GF-D8 (cell line): ENCODE results near the gene KMT2D.
A peak's percentile ranks its signal among the peaks of the same experiment; 100 is the strongest.
"Not testable (repeated sequence)": the region's sequence is repeated elsewhere in the genome, so short reads cannot be mapped to it uniquely, and the experiment has no call there.

Source experiments
- DNase-seq: peaks from one replicate; lab custom pipeline; 2025; lab: John Stamatoyannopoulos, UW

The KMT2D gene

DNA sequence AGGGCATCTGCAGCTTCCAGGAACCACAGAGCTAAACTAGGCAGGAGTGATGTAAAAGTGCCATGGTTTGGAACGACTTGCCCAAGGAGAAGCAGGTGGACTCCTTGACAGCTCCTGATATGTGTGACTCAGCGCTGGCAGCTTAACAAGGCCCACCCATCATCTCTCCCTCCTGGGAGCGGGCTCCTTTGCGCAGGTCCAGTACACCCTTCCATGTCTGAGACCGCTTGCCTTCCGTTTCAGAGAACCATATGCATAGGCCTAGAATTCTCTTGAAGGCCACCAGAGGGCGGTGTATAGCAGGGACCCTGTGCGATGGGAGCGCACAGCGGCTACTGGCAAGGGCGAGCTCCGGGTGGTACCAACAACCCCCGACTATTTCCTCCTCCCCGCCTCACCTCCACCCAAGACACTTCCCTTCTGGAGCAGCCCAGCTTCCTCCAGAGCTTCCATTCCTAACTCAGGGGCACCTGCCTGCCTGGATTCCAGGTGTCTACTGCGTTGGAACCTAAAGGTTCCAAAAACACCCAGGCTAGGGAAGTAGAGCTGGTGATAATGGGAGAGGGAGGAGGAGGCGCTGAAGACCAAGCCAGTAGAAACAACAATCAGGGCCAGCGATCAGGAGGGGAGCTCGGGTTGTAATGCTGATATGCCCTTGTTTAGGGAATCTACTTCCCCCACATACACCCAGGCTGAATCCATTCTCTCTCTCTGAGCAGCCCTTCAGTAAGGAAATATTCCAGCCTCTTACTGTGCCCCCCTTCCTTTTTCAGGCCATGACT lies 27.7 kb upstream of the KMT2D start:
- DNase-seq = peak; percentile 47

DNA sequence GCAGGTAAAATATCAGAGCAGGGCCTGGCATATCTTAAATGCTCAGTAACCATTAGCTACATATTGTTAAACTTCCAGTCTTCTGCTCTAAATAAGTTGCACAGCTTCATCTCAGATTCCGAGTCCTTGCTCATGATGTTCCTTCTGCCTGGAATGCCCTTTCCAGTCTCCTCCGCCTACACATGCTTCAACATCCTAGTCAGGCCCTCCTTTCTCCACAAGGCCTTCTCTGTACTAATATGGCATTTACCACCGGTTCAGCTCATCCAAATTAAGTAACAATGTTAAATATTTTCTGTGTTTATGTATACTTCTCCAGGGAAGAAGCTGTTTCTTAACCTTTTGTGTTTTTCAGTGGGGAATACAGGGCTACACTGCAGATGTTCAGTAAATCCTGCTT lies 25.5 kb upstream of the KMT2D start:
- no peak for DNase-seq

DNA sequence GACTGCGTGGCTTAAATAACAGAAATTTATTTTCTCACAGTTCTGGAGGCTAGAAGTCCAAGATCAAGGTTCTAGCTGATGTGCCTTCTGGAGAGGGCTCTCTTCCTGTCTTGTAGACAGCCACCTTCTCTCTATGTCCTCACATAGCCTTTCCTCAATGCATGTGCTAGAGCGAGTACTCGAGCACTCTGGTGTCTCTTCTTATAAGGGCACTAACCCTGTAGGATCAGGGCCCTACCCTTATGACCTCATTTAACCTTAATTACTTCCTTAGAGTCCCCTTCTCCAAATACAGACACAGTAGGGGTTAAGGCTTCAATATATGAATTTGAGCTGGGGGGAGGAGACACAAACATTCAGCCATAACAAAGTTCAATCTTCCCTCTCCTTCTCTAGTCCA lies 23.8 kb upstream of the KMT2D start:
- no peak for DNase-seq

DNA sequence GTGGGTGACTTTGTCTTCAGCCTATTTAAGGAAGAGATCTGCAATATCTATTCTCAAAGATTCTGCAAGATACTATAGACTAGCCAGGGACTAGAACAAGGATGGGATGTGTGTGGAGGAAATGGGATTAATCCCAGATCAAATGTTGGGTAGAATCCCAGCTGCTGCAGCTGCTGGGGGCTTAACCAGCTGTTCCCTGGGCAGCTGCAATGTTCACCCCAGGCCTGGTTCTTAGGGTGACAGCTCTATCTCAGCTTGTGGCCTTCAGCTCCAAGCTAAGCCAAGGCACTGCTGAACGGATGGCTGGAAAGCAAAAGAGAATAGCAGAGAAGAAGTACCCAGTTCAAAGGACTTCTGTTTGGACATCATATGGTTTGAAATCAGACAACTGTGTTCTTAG lies 19.2 kb upstream of the KMT2D start:
- no peak for DNase-seq

DNA sequence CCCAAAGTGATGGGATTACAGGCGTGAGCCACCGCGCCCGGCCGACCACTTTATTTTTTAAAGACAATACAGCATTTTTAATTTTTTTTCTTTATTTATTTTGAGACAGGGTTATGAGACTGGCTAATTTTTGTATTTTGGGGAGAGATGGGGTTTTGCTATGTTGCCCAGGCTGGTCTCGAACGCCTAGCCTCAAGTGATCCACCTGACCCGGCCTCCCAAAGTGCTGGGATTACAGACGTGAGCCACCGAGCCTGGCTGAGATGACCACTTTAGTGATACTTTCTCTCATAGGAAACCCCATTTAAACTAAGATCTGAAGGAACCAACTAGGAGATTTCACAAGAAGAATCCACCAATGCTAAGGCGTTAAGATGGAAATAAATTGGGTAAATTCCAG lies 10.4 kb upstream of the KMT2D start:
- DNase-seq = no peak

DNA sequence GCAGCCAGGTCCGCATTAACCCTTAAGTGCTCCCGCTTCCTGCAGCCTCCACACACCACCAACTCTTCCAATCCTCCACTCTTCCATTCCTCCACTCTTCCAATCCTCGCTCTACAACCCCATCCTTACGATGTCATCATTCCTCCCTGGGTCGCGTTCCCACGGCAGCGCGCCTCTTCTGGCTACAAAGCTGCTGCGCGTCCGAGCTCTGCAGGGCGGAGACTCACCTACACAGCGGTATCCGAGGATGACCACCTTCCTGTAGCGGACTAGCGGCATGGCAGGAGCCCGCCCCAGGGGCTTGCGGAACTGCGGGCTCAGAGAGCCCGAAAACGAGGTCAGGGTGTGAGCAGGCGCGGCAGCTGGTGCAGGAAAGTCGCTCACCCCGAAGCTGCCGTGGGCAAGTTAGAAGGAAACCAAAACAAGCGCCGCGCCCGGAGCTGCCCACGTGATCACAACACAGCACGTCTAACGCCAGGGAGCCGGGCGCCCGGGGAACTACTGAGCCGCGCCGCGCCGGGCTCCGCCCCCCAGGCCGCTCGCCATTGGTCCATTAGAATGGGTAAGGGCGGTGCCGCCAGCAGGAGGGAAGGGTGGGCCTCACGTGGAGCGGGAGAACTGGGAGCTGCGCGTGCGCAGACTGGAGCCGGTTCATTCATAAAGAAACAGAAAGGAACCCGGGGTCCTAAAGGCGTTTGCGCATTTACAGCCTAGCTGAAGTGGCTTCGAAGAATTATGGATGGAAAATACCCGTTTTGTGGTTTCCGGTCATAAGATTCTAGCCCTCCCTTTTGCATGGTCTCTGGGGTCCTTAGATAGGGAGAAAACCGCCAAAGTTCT lies 9.1 kb upstream of the KMT2D start, which contains the start of gene RHEBL1:
RHEBL1 (minus strand) TSS at position 473 of the 840 bp plus-strand sequence; CDS start at position 279, 194 bp downstream.
- DNase-seq = peak; percentile 90

- no peak for DNase-seq
Measured at GRCh38 chr12:49068879-49069506, 8.4 kb upstream of the KMT2D start.

DNA sequence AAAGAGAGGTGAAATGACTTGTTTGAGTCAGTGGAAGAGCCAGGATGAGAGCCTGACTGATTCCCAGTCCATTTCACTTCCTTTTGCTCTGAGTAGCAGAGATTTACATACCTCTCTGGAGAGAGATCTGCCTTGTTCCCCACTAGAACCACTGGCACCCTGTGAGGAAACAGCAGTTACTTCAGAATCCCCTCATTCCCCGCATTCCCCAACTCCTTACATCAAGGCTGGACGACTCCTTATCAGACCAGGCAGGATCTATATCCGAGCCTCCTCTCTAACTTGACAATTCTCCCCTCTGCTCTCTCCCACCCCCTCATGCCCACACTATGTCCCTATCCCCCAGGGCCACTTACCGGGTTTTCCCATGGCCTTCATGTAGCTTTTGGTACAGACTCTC lies 5.5 kb upstream of the KMT2D start:
- no peak for DNase-seq

DNA sequence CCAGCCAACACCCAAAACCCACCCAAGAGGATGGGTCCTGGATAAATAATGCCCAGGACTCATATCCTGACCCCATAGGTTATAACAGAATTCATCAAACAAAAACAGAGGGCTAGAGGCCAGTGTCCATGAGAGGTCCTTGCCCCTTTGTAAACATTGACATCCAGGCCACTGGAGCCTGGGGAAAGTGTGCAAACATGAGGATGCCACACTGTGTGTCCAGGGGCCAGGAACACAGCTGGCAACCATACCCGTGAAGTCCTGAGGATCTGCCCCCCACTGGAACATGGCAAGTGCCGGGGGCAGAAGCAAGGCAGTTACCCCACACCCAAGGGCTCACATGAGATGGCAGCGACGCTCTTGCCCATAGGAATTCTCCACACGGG lies 4.2 kb upstream of the KMT2D start:
- DNase-seq = no peak

DNA sequence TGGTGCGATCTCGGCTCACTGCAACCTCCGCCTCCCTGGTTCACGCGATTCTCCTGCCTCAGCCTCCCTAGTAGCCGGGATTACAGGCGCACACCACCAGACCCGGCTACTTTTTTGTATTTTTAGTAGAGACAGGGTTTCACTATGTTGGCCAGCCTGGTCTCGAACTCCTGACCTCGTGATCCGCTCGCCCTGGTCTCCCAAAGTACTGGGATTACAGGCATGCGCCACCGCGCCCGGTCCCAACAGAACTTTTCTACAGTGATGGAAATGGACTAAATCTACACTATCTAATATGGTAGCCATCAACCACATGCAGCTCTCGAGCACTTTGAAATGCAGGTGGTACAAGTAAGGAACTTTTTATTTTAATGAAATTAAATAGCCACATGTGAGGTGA lies 1.3 kb upstream of the KMT2D start:
- DNase-seq = not testable (repeated sequence)

DNA sequence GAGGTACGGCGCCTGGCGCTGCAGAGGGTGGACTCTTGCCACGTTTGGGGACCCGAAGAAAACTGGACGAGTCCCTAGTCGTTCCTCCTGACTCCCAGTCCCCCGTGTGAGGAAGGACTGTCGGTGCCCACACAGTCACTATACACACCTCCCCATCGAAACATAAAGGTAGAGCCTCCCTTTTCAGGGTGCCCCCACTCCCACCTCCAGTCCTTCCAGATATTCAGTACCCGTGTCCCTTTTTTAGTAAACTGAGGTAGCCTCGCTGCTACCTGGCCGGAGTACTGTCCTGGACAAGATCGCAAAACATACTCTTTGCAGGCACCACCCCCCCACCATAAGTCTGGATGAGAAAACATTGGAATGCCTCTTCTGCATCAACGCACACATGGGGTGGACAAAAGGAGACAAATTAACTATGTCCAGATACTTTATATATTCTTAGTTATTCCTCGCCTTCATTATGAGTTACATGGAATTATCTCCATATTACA lies 610 bp upstream of the KMT2D start:
- no peak for DNase-seq

GRCh38 chr12:49059299-49060171 lies 1.1 kb downstream of the KMT2D start:
- no peak for DNase-seq

- DNase-seq = no peak
Measured at GRCh38 chr12:49059045-49059298, 1.6 kb downstream of the KMT2D start.

GRCh38 chr12:49058366-49059044 lies 2.1 kb downstream of the KMT2D start:
- no peak for DNase-seq

DNA sequence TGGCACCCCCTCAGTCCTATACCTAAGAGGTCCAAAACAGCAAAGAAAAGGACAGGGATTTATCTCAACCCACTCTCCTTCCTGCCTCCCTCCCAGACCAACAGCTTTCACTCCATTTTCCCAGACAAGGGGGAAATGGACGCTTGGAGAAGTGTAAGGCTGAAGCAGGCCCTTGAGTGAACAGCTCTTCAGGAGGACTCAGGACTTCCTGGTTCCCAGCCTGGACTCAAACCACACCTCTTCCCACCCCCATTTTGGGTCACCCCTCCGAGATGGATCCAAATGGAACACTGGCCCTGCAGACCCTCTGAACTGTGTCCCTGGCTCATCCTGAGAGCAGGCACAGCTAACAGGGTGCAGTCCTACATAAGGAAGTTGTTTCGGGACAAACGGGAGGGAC lies 2.7 kb downstream of the KMT2D start:
- peak; percentile 3 for DNase-seq

DNA sequence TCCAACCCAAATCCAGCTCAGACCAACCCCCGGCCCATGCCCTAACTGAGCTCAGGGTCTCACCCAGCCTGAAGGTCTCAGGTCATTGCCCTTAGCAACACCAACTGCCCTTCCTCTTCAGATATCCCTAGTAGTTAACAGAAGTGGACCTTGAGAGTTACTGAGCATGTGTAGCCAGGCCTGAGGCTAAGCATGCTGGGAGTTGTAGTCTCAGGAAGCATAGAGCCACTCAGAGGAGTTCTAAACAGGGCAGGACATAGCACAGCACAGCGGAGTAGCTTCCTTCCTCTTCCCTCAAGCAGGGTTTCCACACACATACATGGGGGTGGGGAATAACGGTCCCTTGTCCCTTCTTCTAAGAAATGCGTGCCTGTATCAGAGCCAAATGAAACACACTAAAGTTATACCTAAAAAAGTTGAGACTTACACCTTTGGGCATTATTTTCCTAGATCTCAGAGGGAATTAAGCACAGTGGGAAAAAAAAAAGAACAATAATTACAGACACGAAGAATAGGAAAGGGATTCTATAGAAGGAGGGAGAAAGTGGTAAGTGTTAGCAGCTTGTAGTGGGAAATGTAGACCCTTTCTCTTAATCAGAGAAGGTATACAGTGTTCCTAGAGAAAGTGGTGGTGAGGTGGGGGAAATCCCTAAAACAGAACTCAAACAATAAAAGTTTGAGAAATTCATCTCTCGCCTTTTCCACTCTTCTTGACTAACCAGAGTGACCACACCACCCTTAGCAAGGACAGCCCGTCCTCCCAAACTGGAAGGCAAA lies 4.4 kb downstream of the KMT2D start:
- DNase-seq = peak; percentile 94

DNA sequence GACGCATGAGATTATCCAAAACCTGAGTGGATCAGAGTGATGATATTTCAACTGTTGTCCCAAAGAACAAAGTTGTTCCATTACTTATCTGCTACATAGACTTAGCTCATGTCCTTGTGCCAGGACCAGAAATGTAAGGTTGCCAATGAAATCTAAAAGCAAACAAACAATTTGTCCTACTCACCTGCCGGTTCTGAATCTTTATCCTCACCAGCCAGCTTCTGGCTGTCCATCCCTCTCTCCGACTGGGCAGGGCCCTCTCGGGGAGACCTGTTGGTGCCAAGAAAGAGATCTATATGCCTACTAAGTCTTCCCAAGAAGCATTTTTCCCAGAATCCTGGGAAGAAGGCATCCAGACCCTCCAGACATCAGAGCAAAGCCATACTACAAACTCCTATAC lies 5.5 kb downstream of the KMT2D start:
- DNase-seq = no peak

- no peak for DNase-seq
Measured at GRCh38 chr12:49054524-49054923, 6.1 kb downstream of the KMT2D start.

DNA sequence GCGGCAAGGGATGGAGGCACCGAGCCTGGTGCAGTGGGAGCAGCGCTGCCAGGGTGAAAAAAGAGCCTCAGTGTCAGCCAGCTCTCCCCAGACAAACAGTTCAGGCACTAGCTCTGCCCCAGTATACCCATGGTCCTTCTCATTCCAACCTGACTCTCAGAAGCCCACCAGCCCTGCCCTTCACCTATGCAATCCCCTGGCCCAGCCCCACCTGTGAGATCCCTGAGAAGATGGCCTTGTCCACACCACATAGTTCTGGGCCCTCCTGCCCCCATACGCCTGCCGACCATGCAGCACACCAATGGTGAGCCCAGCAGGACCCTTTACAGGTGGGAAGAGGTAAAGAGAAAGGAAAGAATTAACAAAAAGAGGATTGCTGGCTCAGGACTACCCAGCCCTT lies 6.5 kb downstream of the KMT2D start:
- DNase-seq = no peak

- no peak for DNase-seq
Measured at GRCh38 chr12:49052451-49053208, 8.0 kb downstream of the KMT2D start.
